ENCODE measurements around the gene COBL.

The COBL gene

GRCh38 chr7:51325908-51326307, 9.3 kb upstream of the COBL start:
- DNase-seq = peak; percentile 30

- DNase-seq = no peak
Observed at GRCh38 chr7:51325261-51325676, 8.7 kb upstream of the COBL start.

GRCh38 chr7:51324206-51324898, 7.7 kb upstream of the COBL start:
- peak; percentile 63 for DNase-seq

GRCh38 chr7:51321961-51322515, 5.4 kb upstream of the COBL start:
- no peak for DNase-seq

- DNase-seq = no peak
Observed at GRCh38 chr7:51318886-51319579, 2.4 kb upstream of the COBL start.

DNA sequence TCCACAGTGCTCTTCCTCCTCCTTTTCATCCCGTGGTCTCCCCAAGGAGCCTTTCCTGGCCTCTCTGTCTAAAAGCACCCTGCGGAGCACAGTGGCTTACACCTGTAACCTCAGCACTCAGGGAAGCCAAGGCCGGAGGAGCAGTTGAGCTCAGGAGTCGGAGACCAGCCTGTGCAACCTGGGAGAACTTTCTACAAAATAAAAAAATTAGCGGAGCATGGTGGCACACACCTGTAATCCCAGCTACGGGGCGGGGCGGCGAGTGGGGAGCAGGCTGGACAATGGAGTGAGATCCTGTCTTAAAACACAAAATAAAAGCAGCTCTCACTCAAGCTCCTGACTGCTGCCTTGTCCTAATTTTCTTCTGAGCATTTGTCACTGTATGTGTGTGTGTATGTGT, 1.4 kb upstream of the COBL start:
- DNase-seq = no peak

- DNase-seq = no peak
Observed at GRCh38 chr7:51317582-51317910, 937 bp upstream of the COBL start.

GRCh38 chr7:51316262-51316665, 345 bp downstream of the COBL start:
- DNase-seq = no peak

DNA sequence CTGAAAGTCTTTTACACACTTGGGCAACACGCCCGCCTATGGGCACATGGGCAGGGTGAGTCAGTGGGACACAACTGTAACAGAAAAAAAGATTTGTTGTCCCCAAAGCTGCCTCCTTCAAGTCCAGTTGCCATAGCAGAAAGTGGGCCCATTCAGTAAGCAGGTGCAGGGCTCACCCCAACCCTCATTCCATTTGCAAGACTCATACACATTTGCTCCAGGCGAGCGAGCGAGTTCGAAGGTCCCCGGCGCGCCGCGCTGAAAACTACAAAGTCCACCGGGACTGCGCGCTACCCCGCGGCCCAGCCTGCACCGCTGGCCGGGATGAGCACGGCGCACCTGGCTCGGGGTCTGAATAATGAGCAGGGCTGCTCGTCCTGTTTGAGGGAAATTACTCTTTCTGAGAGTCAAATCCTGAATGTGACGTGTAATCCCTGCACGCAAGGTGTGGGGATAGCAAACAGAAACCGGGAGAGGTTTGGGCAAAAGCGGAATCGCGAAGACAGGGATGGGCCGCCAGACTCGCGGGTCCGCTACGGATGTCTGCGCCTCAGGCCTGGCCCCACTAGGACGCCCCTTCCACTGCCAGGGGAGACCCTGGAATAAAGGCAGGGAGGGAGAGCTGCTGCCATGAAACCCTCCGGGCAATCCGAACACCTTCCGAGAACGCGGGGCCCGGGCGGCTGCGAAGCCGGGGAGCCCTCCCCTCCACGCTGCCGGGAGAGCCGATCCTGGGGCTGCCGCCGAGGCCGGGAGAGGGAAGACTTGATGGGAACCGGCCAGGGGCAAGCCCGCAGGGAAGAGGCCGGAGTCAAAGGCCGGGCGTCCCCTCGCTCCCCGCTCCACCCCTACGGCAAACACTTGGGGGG, 982 bp downstream of the COBL start:
- no peak for DNase-seq

DNA sequence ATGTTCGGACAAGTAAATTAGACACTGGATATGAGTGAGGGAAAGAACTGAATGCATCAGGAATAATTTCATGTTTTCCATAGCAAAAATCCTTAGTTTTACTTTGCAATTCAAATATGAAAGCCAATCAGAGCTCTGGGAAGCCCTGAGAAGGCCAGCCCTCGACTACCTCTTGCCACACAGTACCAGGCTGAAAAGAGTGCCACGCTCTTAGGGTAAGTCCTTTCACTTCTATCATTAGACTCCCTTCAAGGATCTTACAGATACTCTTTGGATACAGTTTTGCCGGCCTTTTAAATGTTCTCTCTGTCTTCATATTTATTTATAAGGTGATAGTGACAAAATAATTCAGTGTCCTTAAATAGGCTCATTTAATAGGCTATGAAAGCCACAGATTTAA, 1.9 kb downstream of the COBL start:
- DNase-seq = no peak

DNA sequence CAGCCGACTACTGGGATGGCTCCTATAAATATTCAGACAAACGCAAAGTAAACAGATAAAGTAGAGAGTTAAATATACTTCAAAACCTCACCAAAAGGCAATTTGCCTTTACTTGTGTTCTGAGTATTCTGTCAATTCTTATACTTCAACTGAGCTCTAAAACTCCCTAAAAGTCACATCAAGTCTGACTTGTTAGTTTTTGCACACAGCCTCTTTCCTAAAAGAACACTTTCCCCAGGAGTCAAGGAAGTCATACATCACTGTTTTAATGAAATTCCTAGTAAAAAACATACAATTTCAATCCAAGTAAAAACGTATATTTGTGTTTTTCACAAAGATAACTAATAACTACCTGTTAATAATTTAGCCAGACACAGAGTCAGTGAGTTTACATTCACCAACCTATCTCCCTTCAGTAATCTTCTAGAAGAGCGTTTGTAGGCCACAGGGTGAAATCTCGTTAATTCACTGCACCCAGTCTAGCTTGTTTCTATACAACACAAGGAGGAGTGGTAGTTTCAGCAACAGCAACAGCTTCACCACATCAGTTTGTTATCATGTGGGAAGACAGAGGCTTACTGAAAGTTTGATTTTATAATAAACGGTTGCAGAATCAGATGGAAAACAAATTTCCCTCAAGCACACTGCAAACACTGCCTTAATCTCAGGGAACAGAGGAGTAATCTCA, 2.7 kb downstream of the COBL start:
- no peak for DNase-seq

DNA sequence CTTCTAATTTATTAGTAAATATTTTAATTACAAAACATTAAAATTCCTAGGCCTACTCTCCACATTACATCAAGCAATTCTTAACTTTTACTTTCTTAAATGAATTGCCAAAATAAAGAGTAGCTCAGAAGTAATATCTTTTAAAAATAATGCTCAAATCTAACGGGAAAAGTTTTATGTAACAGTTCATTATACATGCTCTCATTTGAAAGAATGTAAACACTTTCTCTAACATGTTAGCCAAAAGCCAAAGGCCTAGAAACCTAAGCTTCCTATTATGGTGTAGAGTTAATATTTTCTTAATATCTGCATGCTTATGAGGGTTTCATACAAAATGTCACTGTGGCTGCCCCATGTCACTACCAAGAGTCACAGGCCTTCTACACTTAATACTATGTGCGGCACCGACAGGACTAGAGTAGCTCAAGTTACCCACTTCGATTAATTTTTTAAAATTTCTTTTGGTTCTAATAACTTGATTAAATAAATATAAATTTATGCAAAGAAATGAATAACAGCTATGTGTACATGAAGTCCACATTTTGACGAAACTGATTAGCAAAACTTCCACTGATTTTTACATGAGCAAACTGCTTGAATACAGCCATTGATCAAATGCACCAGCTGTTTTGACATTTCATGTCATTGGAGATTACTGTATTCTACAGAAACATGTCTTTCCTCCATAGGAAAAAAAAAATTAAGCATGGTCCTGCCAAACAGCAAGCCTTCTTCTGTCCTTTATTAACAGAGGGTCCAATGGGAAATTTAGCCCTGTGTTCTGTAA, 3.5 kb downstream of the COBL start:
- no peak for DNase-seq

- no peak for DNase-seq
Observed at GRCh38 chr7:51311166-51311565, 5.4 kb downstream of the COBL start.

DNA sequence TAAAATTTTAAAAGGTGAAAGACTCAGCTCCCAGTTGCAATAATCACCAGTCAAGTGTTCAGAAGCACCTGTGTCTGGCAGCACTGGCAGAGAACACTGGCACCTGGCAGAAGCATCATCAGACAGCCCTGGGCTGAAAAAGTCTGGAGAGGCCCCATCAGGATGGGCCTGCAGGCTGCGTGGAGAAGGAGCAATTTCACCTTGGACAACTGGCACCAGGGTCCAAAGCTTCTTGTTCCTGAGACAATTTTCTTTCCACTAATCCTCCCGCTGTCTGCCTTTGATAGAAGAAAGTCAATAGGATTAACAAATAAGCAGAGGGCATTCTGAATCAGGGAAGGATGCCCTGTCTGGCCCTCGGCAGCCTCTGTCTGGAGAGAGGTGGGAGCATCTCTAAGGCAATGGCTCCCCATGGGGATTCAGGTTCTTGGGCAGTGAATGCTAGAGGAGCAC, 6.5 kb downstream of the COBL start:
- no peak for DNase-seq

DNA sequence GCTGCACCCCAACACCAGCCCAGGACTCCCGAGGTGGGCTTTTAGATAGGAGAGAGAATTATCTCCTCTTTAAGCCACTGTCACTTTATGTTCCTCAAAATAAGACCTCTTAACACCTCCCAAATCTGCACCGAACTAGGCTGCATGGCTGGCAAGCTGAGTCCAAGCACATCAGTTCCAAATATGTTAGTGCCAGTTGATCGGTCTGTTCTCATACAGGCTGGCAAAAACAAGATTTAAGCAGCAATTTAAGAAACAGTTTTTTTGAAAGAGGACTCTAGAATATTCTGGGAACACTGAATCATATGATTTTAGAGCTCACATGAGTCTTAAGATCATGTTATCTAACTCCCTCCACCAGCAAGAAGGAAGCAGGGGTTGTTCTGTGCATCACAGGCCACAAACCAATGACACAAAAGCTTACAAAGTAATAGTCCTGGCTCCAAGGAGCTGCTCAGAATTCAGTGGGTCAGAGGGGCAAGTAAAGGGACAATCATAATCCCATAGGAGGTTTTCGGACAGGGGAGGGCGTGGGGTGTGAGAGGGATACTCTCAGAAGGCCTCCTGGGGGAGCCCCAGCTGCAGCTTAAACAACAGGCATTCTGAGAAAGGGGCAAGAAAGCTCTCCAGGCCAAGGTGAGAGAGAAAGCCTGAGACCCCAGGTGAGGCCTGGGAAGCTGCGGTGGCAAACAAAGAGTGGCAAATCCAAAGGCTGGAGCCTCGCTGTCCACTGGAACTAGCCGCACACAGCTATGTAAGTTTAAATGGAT, 7.1 kb downstream of the COBL start:
- DNase-seq = no peak

GRCh38 chr7:51308696-51309095, 7.9 kb downstream of the COBL start:
- DNase-seq = no peak

GRCh38 chr7:51308265-51308664, 8.3 kb downstream of the COBL start:
- no peak for DNase-seq

DNA sequence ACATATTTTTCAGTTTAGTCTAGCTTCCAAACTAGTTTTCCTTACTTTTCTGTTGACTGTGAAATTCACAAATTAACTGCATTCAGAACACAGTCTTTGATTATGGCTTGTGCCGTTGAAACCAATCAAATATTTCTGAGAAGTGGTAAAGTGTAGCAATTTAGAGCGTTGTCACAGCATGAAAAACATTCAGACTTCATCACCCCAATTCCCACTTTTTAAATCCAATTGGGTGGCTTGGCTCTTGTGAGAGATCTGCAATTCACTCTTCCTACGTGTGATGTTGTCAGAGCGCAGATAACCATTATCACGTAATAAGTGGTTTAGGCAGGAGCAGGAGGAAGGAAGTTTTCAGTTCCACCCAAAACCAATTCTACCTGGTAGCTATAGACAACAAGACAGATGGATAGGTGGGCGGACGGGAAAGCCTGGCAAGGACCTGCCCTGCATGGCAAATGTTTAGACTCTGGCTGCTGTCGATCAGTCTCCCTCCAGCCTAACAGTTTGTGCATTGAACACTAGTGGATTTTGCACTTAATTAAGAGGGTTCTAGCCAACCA, 8.9 kb downstream of the COBL start:
- no peak for DNase-seq

DNA sequence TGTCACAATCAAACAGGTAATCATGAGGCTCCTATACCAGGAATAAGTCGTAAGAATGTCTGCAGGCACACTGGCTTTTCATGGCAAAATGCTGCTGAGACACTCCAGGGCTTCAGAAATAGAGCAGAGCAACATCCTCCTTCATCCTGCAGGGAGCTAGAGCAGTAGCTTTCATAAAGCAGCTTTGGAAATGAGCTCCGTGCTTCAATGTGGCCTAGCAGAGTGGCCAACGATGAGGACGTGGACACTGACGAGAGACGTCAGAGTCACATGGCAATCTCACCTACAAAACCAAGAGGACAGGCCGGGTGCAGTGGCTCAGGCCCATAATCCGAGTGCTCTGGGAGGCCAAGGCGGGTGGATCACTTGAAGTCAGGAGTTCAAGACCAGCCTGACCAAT, 9.8 kb downstream of the COBL start:
- no peak for DNase-seq

GRCh38 chr7:51304729-51305128, 11.9 kb downstream of the COBL start:
- DNase-seq = no peak

- DNase-seq = no peak
Observed at GRCh38 chr7:51303142-51303525, 13.5 kb downstream of the COBL start.
